Neural cell (in vitro differentiated cells): ENCODE results near the gene PNPLA6. TPM values are rescaled to one million over a fixed set of nuclear protein-coding genes. Genes with fewer than 3 reads are reported as not detected.

ENCODE experiments used
- H2AFZ ChIP-seq: fragments of 200-600, 300-800 bp; sonication (generic), shearing (Covaris generic); 2 replicates; pipeline ENCODE4 v1.6.0; 2014; ENCODE audit warnings: low read depth, mild to moderate bottlenecking, antibody characterized with exemption, low read length, moderate library complexity
- H3F3A ChIP-seq: fragments of 200-600 bp; shearing (Covaris generic); 2 replicates; pipeline ENCODE4 v1.6.1; 2016; ENCODE audit warnings: mild to moderate bottlenecking, moderate library complexity, mixed read lengths, antibody characterized with exemption, low read length; ENCODE audit not compliant: insufficient read depth, poor library complexity, severe bottlenecking
- H3K27ac ChIP-seq: fragments of 200-600, 300-800 bp; sonication (generic), shearing (Covaris generic); 2 replicates; pipeline ENCODE4 v1.5.1; 2014; ENCODE audit warnings: mild to moderate bottlenecking, low read length, moderate library complexity
- H3K27me3 ChIP-seq: fragments of 300-800, 200-600 bp; sonication (generic), shearing (Covaris generic); 2 replicates; pipeline ENCODE4 v1.6.0; 2014; ENCODE audit warnings: mild to moderate bottlenecking, low read depth, low read length, moderate library complexity; ENCODE audit not compliant: insufficient read depth
- H3K36me3 ChIP-seq: fragments of 300-800, 200-600 bp; sonication (generic), shearing (Covaris generic); 2 replicates; pipeline ENCODE4 v1.5.1; 2014; ENCODE audit warnings: mild to moderate bottlenecking, antibody characterized with exemption, low read length, moderate library complexity; ENCODE audit not compliant: insufficient read depth
- H3K4me2 ChIP-seq: fragments of 300-800, 200-600 bp; sonication (generic), shearing (Covaris generic); 2 replicates; pipeline ENCODE4 v1.6.0; 2014; ENCODE audit warnings: mild to moderate bottlenecking, low read length
- H3K4me3 ChIP-seq: fragments of 300-800, 200-600 bp; sonication (generic), shearing (Covaris generic); 2 replicates; pipeline ENCODE4 v1.5.1; 2014; ENCODE audit warnings: mild to moderate bottlenecking, low read length, moderate library complexity
- H3K79me2 ChIP-seq: fragments of 200-600 bp; shearing (Covaris generic); replicated peaks from 2 replicates; pipeline ENCODE4 v1.6.0; 2014; ENCODE audit warnings: mild to moderate bottlenecking, low read length, moderate library complexity; ENCODE audit not compliant: insufficient read depth
- H3K9ac ChIP-seq: fragments of 300-800, 200-600 bp; sonication (generic), shearing (Covaris generic); 2 replicates; pipeline ENCODE4 v1.6.1; 2016; ENCODE audit warnings: mild to moderate bottlenecking, low read length, mixed read lengths
- H3K9me2 ChIP-seq: fragments of 200-600 bp; shearing (Covaris generic); 2 replicates; pipeline ENCODE4 v1.6.1; 2016; ENCODE audit warnings: mild to moderate bottlenecking, low read length, mixed read lengths; ENCODE audit not compliant: insufficient read depth
- H3K9me3 ChIP-seq: fragments of 200-600, 300-800 bp; sonication (generic), shearing (Covaris generic); 2 replicates; pipeline ENCODE4 v1.6.1; 2016; ENCODE audit warnings: mild to moderate bottlenecking, mixed run types, low read length, moderate library complexity, mixed read lengths
- H4K20me1 ChIP-seq: fragments of 200-600 bp; shearing (Covaris generic); 2 replicates; pipeline ENCODE4 v1.6.1; 2016; ENCODE audit warnings: mild to moderate bottlenecking, mixed run types; ENCODE audit not compliant: insufficient read depth
- CTCF ChIP-seq: fragments of 450-650 bp; IDR thresholded peaks from 2 replicates; pipeline ENCODE4 v1.5.1; 2014; ENCODE audit warnings: antibody characterized with exemption, mild to moderate bottlenecking, moderate library complexity; ENCODE audit not compliant: poor library complexity, severe bottlenecking
- EP300 ChIP-seq: fragments of 450-650 bp; conservative IDR thresholded peaks from 2 replicates; pipeline ENCODE4 v1.6.1; 2014; ENCODE audit warnings: antibody characterized with exemption, mild to moderate bottlenecking, moderate library complexity; ENCODE audit not compliant: poor library complexity, severe bottlenecking
- EZH2 ChIP-seq: fragments of 200-600, 300-800 bp; shearing (Covaris generic), sonication (generic); IDR thresholded peaks from 2 replicates; pipeline ENCODE4 v1.6.1; 2014; ENCODE audit warnings: antibody characterized with exemption, low read length, borderline replicate concordance, mild to moderate bottlenecking; ENCODE audit not compliant: insufficient read depth, poor library complexity, severe bottlenecking
- MXI1 ChIP-seq: fragments of 450-650 bp; conservative IDR thresholded peaks from 2 replicates; pipeline ENCODE4 v1.6.1; 2014; ENCODE audit warnings: antibody characterized with exemption, mild to moderate bottlenecking; ENCODE audit not compliant: poor library complexity, severe bottlenecking
- POLR2AphosphoS5 ChIP-seq: IDR thresholded peaks from 2 replicates; pipeline ENCODE4 v1.6.1; 2012
- RAD21 ChIP-seq: fragments of 450-650 bp; conservative IDR thresholded peaks from 2 replicates; pipeline ENCODE4 v1.6.1; 2014; ENCODE audit warnings: antibody characterized with exemption, mild to moderate bottlenecking, moderate library complexity
- SMC3 ChIP-seq: fragments of 450-650 bp; conservative IDR thresholded peaks from 2 replicates; pipeline ENCODE4 v1.6.1; 2014; ENCODE audit warnings: antibody characterized with exemption, mild to moderate bottlenecking, moderate library complexity; ENCODE audit not compliant: poor library complexity
- TAF1 ChIP-seq: IDR thresholded peaks from 2 replicates; pipeline ENCODE4 v1.6.1; 2012; ENCODE audit warnings: low read depth
- polyA plus RNA-seq: library from polyadenylated mRNA; depleted of rRNA; stranded (reverse); fragments of >200 nt; gene quantifications from 2 replicates; pipeline ENCODE4 v1.2.3, GENCODE V29; 2014
- TF ChIP-seq, protein P1 (sequence below): IDR thresholded peaks from 2 replicates; pipeline ENCODE4 v1.6.1; 2012; ENCODE audit warnings: borderline replicate concordance

The PNPLA6 gene
- polyA plus RNA-seq, 1 donor from 2014 or later, result 10.8 TPM

GRCh38 chr19:7554565-7554964 is 19.0 kb downstream of the PNPLA6 start:
- H3K4me3 ChIP-seq, result no peak overlapping the region
- H2AFZ ChIP-seq, result no peak overlapping the region
- no peak overlapping the region for H3K4me2 ChIP-seq
- no peak overlapping the region for H3K9ac ChIP-seq
- TF ChIP-seq SMC3 (no peak), MXI1 (no peak)
- H3K27ac ChIP-seq, result no peak overlapping the region
- peaks cover 6% of the 10 kb centered on the region for H3K36me3 ChIP-seq
- H3K9me3 ChIP-seq, result no peaks in the 10 kb centered on the region
- H3K79me2 ChIP-seq, result no peaks in the 10 kb centered on the region
- H4K20me1 ChIP-seq, result no peaks in the 10 kb centered on the region
- H3K27me3 ChIP-seq, result no peaks in the 10 kb centered on the region
- no peaks in the 10 kb centered on the region for H3F3A ChIP-seq
- H3K9me2 ChIP-seq, result no peaks in the 10 kb centered on the region

DNA sequence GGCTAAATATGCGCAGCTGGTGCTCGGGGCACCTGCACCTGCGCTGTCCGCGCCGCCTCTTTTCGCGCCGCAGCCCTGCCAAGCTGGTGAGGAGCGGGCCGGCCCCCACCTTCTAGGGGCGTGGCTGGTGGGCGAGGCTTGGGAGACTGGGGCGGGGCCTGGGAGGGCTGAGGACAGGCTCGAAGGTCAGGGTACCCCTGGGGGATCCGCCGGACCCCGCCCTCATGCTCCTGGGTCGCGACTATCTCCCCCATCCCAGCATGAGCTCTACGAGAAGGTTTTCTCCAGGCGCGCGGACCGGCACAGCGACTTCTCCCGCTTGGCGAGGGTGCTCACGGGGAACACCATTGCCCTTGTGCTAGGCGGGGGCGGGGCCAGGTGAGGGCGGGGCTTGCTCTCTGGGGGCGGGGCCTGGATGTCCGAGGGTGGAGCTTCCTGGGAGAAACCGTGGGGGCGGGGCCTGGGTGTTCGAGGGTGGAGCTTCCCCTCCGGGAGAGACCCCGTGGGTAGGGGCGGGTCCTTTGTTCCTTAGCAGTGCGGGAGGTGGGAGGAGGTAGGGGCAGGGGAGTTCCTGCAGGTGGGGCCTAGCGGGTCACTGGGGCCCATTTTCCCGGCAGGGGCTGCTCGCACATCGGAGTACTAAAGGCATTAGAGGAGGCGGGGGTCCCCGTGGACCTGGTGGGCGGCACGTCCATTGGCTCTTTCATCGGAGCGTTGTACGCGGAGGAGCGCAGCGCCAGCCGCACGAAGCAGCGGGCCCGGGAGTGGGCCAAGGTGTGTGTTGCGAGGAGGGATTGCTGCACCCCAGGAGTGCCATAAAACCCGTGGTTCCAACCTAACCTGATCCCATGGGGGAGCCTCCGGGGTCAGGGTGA is 19.7 kb downstream of the PNPLA6 start:
- H2AFZ ChIP-seq, result no peak overlapping the region
- H3K36me3 ChIP-seq, result peaks cover 6% of the 10 kb centered on the region
- no peaks in the 10 kb centered on the region for H3K79me2 ChIP-seq
- H3K9ac ChIP-seq, result no peak overlapping the region
- H3K9me2 ChIP-seq, result no peaks in the 10 kb centered on the region
- no peaks in the 10 kb centered on the region for H3F3A ChIP-seq
- no peaks in the 10 kb centered on the region for H4K20me1 ChIP-seq
- no peaks in the 10 kb centered on the region for H3K9me3 ChIP-seq
- H3K4me3 ChIP-seq, result no peak overlapping the region
- no peaks in the 10 kb centered on the region for H3K27me3 ChIP-seq
- no peak overlapping the region for H3K4me2 ChIP-seq
- TF ChIP-seq EP300 (no peak), MXI1 (no peak), TAF1 (no peak), POLR2AphosphoS5 (no peak), SMC3 (no peak)
- TF ChIP-seq, protein P1, sequence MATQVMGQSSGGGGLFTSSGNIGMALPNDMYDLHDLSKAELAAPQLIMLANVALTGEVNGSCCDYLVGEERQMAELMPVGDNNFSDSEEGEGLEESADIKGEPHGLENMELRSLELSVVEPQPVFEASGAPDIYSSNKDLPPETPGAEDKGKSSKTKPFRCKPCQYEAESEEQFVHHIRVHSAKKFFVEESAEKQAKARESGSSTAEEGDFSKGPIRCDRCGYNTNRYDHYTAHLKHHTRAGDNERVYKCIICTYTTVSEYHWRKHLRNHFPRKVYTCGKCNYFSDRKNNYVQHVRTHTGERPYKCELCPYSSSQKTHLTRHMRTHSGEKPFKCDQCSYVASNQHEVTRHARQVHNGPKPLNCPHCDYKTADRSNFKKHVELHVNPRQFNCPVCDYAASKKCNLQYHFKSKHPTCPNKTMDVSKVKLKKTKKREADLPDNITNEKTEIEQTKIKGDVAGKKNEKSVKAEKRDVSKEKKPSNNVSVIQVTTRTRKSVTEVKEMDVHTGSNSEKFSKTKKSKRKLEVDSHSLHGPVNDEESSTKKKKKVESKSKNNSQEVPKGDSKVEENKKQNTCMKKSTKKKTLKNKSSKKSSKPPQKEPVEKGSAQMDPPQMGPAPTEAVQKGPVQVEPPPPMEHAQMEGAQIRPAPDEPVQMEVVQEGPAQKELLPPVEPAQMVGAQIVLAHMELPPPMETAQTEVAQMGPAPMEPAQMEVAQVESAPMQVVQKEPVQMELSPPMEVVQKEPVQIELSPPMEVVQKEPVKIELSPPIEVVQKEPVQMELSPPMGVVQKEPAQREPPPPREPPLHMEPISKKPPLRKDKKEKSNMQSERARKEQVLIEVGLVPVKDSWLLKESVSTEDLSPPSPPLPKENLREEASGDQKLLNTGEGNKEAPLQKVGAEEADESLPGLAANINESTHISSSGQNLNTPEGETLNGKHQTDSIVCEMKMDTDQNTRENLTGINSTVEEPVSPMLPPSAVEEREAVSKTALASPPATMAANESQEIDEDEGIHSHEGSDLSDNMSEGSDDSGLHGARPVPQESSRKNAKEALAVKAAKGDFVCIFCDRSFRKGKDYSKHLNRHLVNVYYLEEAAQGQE, result no peak
- H3K27ac ChIP-seq, result no peak overlapping the region

DNA sequence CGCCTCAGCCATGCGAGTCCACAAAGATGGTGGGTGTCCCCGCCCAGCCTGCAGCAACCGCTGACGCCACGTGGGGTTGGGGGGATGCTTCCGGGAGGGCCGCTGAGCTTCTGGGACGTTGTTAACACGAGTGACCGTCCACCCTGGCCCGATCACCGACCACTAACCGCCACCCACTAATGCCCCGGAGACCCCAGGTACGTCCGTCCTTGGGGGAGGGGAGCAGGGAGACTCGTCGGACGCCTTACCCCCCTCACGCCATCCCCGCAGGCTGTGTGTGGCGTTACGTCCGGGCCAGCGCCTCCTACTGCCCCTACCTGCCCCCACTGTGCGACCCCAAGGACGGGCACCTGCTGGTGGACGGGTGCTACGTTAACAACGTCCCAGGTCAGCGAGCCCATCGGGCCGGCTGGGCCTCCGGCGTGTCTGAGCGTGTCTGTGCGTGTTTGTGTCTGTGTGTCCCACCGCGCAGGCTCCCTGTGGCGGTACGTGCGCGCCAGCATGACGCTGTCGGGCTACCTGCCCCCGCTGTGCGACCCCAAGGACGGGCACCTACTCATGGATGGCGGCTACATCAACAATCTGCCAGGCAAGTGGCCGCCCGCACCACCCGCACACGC is 21.3 kb downstream of the PNPLA6 start:
- Histone ChIP-seq H3K27ac (no peak overlapping the region), H3K79me2 (no peaks in the 10 kb centered on the region), H4K20me1 (no peaks in the 10 kb centered on the region), H3K27me3 (no peaks in the 10 kb centered on the region), H3K9ac (no peak overlapping the region), H2AFZ (no peak overlapping the region), H3K9me2 (no peaks in the 10 kb centered on the region), H3F3A (no peaks in the 10 kb centered on the region), H3K4me2 (no peak overlapping the region), H3K36me3 (peaks cover 6% of the 10 kb centered on the region), H3K4me3 (no peak overlapping the region), H3K9me3 (no peaks in the 10 kb centered on the region)
- TF ChIP-seq, protein P1, result no peak
- TF ChIP-seq SMC3, result no peak
- no peak for TF ChIP-seq EZH2
- TF ChIP-seq POLR2AphosphoS5, result no peak
- no peak for TF ChIP-seq MXI1
- no peak for TF ChIP-seq CTCF
- no peak for TF ChIP-seq EP300
- TF ChIP-seq TAF1, result no peak
- TF ChIP-seq RAD21, result no peak
